ENCODE measurements around the gene MYO1D. TPM values are rescaled to one million over a fixed set of nuclear protein-coding genes. Genes with fewer than 3 reads are reported as not detected.

Gene MYO1D
- total RNA-seq, 1 experiment from 2014 or later: 5.6 TPM

Small RNA genes lying within 50 kb of the gene (small RNA-seq; reads per million reads assigned to genes)
- not detected for gene RF00019

Other genes starting within 250 kb of the MYO1D start
- not detected in 2 replicates for gene TMEM98, start 51.0 kb upstream of the MYO1D start, total RNA-seq (2014; rRNA removed; shearing (Covaris generic); ENCODE audit: low replicate concordance)
- gene SPACA3, start 114.7 kb upstream of the MYO1D start, total RNA-seq (2014; rRNA removed; shearing (Covaris generic); ENCODE audit: low replicate concordance): not detected in 2 replicates

All from Karpas-422 (cell line).